ENCODE measurements around the gene FAM76B. TPM values are rescaled to one million over a fixed set of nuclear protein-coding genes. Genes with fewer than 3 reads are reported as not detected.
A peak's percentile ranks its signal among the peaks of the same experiment; 100 is the strongest.
"Not testable (repeated sequence)": the region's sequence is repeated elsewhere in the genome, so short reads cannot be mapped to it uniquely, and the experiment has no call there.

FAM76B gene
- total RNA-seq, result 9.2 TPM
- long read RNA-seq, transcript FAM76B-201 (10 exons, 3,952 nt), result major isoform, 5 of 11 reads
- long read RNA-seq, partial matches to known transcripts, result 2 of 11 reads
- long read RNA-seq, other reads (novel, unspliced or antisense), result 3 of 11 reads

- DNase-seq (ENCODE audit: low spot score), result peak; percentile 99
- intact Hi-C loops (cut with DNase I), result loop anchor here (5.0 kb wide), 1 partner anchor 598 kb away; the partner anchor contains the start of gene CCDC82
Observed at GRCh38 chr11:95789506-95790122, at the start of gene FAM76B. Gene FAM76B (minus strand): TSS chr11:95789782. CDS start chr11:95789478, 304 bp downstream.

DNA sequence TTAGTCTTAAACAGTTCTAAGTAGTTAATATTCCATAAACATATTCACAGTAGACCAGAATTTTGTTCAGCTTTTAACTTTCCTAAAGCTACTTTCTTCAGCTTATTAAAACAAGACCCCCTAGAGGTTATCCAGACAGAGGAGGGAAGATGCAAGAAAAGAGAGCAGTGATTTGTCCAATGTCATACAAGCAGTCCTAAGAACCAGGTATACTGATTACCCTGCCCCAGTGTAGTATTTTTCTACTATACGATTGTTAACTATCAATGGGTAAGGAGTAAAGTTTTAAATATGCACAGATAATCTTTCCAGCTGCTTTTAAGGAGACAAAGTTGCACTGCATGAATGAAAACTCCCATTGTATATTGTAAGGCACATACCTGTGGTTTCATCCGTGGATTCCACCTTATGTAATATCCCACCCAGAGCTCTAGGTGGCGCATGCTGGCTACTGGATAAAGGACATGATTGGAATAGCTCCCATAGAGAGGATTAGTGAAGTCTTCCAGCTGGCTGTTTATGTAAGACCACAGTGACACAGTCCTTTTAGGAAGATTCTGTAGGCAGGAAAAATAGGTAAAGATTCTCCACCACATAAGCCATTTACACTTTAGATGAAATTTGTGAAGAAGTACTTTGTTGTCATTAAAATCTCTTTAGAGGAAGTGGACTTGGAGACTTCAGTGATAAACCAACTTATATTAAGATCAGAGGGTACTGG is 46.3 kb upstream of the FAM76B start:
- DNase-seq (ENCODE audit: low spot score), result no peak
- intact Hi-C loops (cut with DNase I), result loop anchor here (5.0 kb wide), 1 partner anchor 556 kb away; the partner anchor contains the start of gene JRKL

GRCh38 chr11:95835351-95835750 is 45.8 kb upstream of the FAM76B start:
- intact Hi-C loops (cut with DNase I), result loop anchor here (5.0 kb wide), 1 partner anchor 557 kb away; the partner anchor contains the start of gene JRKL

DNA sequence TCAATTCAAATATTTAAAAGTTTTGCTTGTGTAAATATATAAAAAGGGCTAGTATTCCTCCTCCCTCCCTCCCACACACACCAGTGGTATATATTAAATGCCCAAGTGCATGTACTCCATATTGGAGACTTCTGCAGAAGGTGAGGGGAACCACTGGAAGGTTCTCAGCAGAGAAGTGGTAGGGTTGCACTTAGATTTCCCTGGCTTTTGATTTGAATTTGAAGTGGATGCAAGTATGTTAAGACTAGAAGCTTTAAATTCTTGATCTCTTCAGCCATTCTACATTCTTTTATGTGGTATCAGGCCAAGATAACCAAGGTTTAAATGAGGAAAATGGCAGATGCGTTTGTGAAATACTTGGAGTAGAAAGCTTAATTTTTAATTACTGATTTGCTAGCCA is 43.8 kb upstream of the FAM76B start:
- intact Hi-C loops (cut with DNase I), result no loop called here
- DNase-seq (ENCODE audit: low spot score), result no peak

More at GRCh38 chr11:95835351-95835750, 45.8 kb upstream of the FAM76B start:
- no peak for DNase-seq (ENCODE audit: low spot score)

DNA sequence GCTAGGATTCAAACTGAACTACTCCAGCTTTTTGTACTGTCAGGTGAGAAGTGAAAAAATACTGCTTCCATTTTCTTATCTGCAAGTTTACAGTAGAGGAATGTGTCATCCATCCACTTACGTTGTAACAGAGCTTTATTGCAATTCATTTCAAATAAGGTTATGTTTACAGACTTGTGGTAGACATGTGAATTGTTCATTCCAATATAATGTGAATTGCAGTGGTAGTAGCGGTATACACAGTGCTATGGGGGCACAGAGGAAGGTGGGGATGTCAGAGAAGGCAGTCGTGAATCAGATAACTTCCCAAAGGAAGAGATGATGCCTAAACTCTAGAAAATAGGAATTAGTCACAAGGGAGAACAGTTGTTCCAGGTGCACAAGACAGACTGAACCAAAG is 43.2 kb upstream of the FAM76B start:
- intact Hi-C loops (cut with DNase I), result no loop called here
- DNase-seq (ENCODE audit: low spot score), result no peak

GRCh38 chr11:95831198-95831883 is 41.8 kb upstream of the FAM76B start:
- intact Hi-C loops (cut with DNase I), result no loop called here

GRCh38 chr11:95829580-95830259 is 40.1 kb upstream of the FAM76B start:
- intact Hi-C loops (cut with DNase I), result no loop called here
- no peak for DNase-seq (ENCODE audit: low spot score)

More at GRCh38 chr11:95831198-95831883, 41.8 kb upstream of the FAM76B start:
- no peak for DNase-seq (ENCODE audit: low spot score)

GRCh38 chr11:95827696-95828095 is 38.1 kb upstream of the FAM76B start:
- no peak for DNase-seq (ENCODE audit: low spot score)
- intact Hi-C loops (cut with DNase I), result no loop called here

GRCh38 chr11:95821640-95822039 is 32.1 kb upstream of the FAM76B start:
- DNase-seq (ENCODE audit: low spot score), result no peak
- intact Hi-C loops (cut with DNase I), result no loop called here

GRCh38 chr11:95816037-95816436 is 26.5 kb upstream of the FAM76B start:
- no peak for DNase-seq (ENCODE audit: low spot score)
- intact Hi-C loops (cut with DNase I), result no loop called here

- DNase-seq (ENCODE audit: low spot score); intact Hi-C loops (cut with DNase I): not testable (repeated sequence)
Observed at GRCh38 chr11:95811052-95811451, 21.5 kb upstream of the FAM76B start.

GRCh38 chr11:95806464-95806863 is 16.9 kb upstream of the FAM76B start:
- intact Hi-C loops (cut with DNase I); DNase-seq (ENCODE audit: low spot score): not testable (repeated sequence)

GRCh38 chr11:95805869-95806268 is 16.3 kb upstream of the FAM76B start:
- intact Hi-C loops (cut with DNase I), result no loop called here
- no peak for DNase-seq (ENCODE audit: low spot score)

DNA sequence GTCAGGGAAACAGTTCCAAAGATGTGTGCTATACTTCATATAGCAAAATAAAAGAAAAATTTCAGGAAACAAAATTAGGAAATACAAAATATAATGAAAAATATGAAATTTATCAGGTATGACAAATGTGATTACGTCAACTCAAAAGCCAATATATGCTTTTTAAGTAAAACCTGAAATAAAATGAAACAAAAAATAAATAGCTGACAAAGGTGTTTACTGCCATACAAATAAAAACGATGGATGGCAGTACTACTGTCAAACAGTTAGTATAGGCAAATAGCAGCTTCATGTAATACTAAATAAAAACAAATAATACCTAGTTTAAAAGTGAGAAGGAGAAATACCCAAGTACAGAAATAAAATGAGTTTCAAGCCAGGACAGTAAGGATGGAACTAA is 14.4 kb upstream of the FAM76B start:
- DNase-seq (ENCODE audit: low spot score), result no peak
- intact Hi-C loops (cut with DNase I), result no loop called here

- intact Hi-C loops (cut with DNase I), result no loop called here
- DNase-seq (ENCODE audit: low spot score), result no peak
Observed at GRCh38 chr11:95802806-95803205, 13.2 kb upstream of the FAM76B start.

GRCh38 chr11:95800438-95800837 is 10.9 kb upstream of the FAM76B start:
- DNase-seq (ENCODE audit: low spot score), result no peak
- intact Hi-C loops (cut with DNase I), result no loop called here

GRCh38 chr11:95799546-95799945 is 10.0 kb upstream of the FAM76B start:
- intact Hi-C loops (cut with DNase I), result no loop called here
- no peak for DNase-seq (ENCODE audit: low spot score)

DNA sequence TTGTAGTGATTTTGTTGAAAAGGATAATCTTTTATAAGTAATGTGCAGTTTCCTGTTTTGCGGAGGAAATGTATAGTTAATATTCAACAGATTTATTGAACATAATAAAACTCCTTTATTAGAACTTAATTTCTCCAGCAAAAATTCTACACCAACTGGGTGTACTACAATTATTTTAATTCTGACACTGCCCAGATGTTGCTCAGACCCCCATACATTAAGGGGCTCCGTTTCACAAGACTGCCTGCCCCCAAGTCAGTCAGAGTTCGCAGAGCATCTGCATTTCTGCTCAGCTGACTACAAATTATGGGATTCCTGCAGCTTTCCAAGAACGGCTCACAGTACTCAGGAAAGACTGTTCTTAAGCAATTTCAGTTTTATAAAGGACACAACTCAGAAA is 6.9 kb upstream of the FAM76B start:
- intact Hi-C loops (cut with DNase I), result no loop called here
- DNase-seq (ENCODE audit: low spot score), result no peak

GRCh38 chr11:95795627-95796295 is 6.2 kb upstream of the FAM76B start:
- DNase-seq (ENCODE audit: low spot score), result no peak
- intact Hi-C loops (cut with DNase I), result no loop called here
